GM10248 (cell line): ENCODE measurements around the gene UHRF2.

Experiments used
- CTCF ChIA-PET: fragments of 300-600 bp; sonication (Branson Sonifier 250); formaldehyde crosslinking; extraction: SDS; loops from one replicate; lab custom pipeline; 2021; ENCODE audit warnings: antibody characterized with exemption; lab: Yijun Ruan, JAX
- POLR2A ChIA-PET: fragments of 350-650 bp; sonication (Branson Sonifier 250); formaldehyde crosslinking; extraction: SDS; loops from one replicate; lab custom pipeline; 2020; ENCODE audit warnings: antibody characterized with exemption; lab: Yijun Ruan, JAX
- DNase-seq: peaks from one replicate; pipeline ENCODE4 v3.0.0; 2012; ENCODE audit errors: extremely low spot score
- TF ChIP-seq, protein P1 (sequence below): IDR thresholded peaks from 2 replicates; pipeline ENCODE4 v1.5.1; 2012; ENCODE audit warnings: mild to moderate bottlenecking, low read depth; ENCODE audit errors: extremely low read depth, missing control alignments, control extremely low read depth

UHRF2 gene

GRCh38 chr9:6439051-6439703, 26.2 kb downstream of the UHRF2 start:
- ChIA-PET POLR2A (no interaction called here), CTCF (interaction anchor here (1.0 to 1.4 kb wide), 3 partner anchors 8 to 21 kb away, joined by 3 to 5 read pairs (median 3); no protein-coding TSS in a partner anchor)
- no peak for DNase-seq
- TF ChIP-seq, protein P1, sequence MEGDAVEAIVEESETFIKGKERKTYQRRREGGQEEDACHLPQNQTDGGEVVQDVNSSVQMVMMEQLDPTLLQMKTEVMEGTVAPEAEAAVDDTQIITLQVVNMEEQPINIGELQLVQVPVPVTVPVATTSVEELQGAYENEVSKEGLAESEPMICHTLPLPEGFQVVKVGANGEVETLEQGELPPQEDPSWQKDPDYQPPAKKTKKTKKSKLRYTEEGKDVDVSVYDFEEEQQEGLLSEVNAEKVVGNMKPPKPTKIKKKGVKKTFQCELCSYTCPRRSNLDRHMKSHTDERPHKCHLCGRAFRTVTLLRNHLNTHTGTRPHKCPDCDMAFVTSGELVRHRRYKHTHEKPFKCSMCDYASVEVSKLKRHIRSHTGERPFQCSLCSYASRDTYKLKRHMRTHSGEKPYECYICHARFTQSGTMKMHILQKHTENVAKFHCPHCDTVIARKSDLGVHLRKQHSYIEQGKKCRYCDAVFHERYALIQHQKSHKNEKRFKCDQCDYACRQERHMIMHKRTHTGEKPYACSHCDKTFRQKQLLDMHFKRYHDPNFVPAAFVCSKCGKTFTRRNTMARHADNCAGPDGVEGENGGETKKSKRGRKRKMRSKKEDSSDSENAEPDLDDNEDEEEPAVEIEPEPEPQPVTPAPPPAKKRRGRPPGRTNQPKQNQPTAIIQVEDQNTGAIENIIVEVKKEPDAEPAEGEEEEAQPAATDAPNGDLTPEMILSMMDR = no peak

- no peak for DNase-seq
- POLR2A ChIA-PET = no interaction called here
- TF ChIP-seq, protein P1 = no peak
- CTCF ChIA-PET = interaction anchor here (1.3 to 1.4 kb wide), 3 partner anchors 9 to 28 kb away, joined by 3 to 5 read pairs (median 4); partner anchors contain the start of gene UHRF2
These were observed 27.4 kb downstream of the UHRF2 start for GRCh38 chr9:6440405-6440804.

DNA sequence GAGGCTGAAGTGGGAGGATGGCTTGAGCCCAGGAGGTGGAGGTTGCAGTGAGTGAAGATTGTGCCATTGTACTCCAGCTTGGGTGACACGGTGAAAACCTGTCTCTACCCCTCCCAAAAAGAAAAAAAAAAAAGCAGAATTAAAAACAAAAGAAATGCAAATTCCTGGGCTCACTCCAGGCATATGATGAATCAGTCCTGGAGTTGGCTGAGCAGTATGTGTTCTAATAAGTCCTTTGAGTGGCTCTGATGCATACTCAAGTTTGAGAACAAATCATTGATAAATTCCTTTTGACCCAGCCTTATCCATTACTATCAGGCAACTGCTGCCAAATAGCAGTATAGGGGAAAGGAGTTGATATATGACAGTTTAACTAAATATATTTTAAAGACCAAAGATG, 28.3 kb downstream of the UHRF2 start:
- CTCF ChIA-PET = interaction anchor here (1.2 kb wide), 1 partner anchor 13 kb away, joined by 4 read pairs; no protein-coding TSS in a partner anchor
- TF ChIP-seq, protein P1 = no peak
- no peak for DNase-seq
- POLR2A ChIA-PET = no interaction called here

DNA sequence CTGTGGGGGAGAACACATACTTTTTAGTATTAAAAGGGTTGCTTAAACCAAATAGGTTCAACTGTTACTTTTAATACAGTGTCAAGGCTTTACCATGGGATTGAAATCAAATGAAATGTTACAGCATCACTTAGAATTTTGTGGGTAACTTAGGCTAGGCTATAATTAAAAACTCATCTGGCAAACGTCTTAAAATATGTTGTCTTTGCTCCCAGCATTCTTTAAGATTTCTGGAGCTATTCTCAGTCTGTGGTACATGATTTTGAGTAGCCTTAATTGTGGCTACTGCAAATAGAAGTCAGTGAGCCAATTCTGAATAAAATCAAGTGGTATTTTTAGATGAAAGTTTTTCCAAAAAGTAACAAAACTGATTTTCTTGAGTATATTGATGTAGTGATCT, 30.7 kb downstream of the UHRF2 start:
- ChIA-PET POLR2A (interaction anchor here (1.3 kb wide), 1 partner anchor 19 kb away, joined by 4 read pairs; no protein-coding TSS in a partner anchor), CTCF (interaction anchor here (1.7 kb wide), 1 partner anchor 18 kb away, joined by 6 read pairs; no protein-coding TSS in a partner anchor)
- no peak for DNase-seq
- TF ChIP-seq, protein P1 = no peak

DNA sequence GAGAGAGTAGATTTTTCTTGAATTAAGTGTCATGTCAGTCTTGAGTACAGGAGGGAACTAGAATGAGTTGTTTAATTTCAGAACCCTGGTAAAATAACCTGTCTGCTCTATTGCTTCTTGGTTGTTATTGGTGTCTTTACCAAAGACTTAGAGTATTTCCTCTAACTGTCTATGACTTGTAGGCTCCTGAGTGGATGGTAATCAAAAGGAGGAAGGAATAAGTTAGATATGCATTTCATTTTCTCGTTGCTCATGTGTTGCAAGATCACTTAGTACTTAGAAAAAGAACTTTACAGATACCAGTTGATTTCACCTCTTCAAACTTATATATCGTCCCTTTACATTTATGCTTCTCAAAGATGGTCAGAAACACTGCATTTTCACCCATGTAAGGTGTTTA, 31.1 kb downstream of the UHRF2 start:
- ChIA-PET POLR2A (no interaction called here), CTCF (no interaction called here)
- TF ChIP-seq, protein P1 = no peak
- DNase-seq = no peak

- TF ChIP-seq, protein P1 = no peak
- POLR2A ChIA-PET = no interaction called here
- no peak for DNase-seq
- CTCF ChIA-PET = interaction anchor here (1.2 to 1.8 kb wide), 2 partner anchors 9 to 13 kb away, joined by 5 read pairs; no protein-coding TSS in a partner anchor
These were observed 36.1 kb downstream of the UHRF2 start for GRCh38 chr9:6449086-6449485.
